ENCODE results near the gene TMED7. TPM values are rescaled to one million over a fixed set of nuclear protein-coding genes. Genes with fewer than 3 reads are reported as not detected.

Gene TMED7
- total RNA-seq, 1 experiment from 2014 or later, result 86.5 TPM

- TF ChIP-seq ARID4B (CRISPR knock-in tag; IDR thresholded peaks at IDR 0.05; ENCODE audit: borderline replicate concordance) (no peak), SMAD4 (CRISPR knock-in tag; IDR thresholded peaks at IDR 0.05) (no peak), ETV6 (CRISPR knock-in tag; IDR thresholded peaks at IDR 0.05) (no peak), HMGXB4 (CRISPR knock-in tag; IDR thresholded peaks at IDR 0.05) (no peak), SP1 (CRISPR knock-in tag; conservative IDR thresholded peaks at IDR 0.05) (no peak), NFE2L1 (CRISPR knock-in tag; IDR thresholded peaks at IDR 0.05) (no peak), NR1H2 (CRISPR knock-in tag; IDR thresholded peaks at IDR 0.05) (no peak)
- TF ChIP-seq, protein P1, sequence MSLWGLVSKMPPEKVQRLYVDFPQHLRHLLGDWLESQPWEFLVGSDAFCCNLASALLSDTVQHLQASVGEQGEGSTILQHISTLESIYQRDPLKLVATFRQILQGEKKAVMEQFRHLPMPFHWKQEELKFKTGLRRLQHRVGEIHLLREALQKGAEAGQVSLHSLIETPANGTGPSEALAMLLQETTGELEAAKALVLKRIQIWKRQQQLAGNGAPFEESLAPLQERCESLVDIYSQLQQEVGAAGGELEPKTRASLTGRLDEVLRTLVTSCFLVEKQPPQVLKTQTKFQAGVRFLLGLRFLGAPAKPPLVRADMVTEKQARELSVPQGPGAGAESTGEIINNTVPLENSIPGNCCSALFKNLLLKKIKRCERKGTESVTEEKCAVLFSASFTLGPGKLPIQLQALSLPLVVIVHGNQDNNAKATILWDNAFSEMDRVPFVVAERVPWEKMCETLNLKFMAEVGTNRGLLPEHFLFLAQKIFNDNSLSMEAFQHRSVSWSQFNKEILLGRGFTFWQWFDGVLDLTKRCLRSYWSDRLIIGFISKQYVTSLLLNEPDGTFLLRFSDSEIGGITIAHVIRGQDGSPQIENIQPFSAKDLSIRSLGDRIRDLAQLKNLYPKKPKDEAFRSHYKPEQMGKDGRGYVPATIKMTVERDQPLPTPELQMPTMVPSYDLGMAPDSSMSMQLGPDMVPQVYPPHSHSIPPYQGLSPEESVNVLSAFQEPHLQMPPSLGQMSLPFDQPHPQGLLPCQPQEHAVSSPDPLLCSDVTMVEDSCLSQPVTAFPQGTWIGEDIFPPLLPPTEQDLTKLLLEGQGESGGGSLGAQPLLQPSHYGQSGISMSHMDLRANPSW (CRISPR knock-in tag; conservative IDR thresholded peaks at IDR 0.05; ENCODE audit: low read depth), result no peak
- TF ChIP-seq, protein P2, sequence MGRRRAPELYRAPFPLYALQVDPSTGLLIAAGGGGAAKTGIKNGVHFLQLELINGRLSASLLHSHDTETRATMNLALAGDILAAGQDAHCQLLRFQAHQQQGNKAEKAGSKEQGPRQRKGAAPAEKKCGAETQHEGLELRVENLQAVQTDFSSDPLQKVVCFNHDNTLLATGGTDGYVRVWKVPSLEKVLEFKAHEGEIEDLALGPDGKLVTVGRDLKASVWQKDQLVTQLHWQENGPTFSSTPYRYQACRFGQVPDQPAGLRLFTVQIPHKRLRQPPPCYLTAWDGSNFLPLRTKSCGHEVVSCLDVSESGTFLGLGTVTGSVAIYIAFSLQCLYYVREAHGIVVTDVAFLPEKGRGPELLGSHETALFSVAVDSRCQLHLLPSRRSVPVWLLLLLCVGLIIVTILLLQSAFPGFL (CRISPR knock-in tag; IDR thresholded peaks at IDR 0.05; ENCODE audit: borderline replicate concordance), result no peak
Observed at GRCh38 chr5:115626445-115626823, 598 bp upstream of the TMED7 start (continued).

GRCh38 chr5:115624994-115625393, 842 bp downstream of the TMED7 start:
- no peaks in the 10 kb centered on the region for H3K27me3 Mint-ChIP-seq (ENCODE audit: low read depth)
- H3K27ac Mint-ChIP-seq, result no peak overlapping the region
- POLR2A ChIA-PET, result interaction anchor here (1.2 kb wide), 1 partner anchor 328 kb away, joined by 3 read pairs; the partner anchor contains the start of gene CCDC112
- H3K9me3 Mint-ChIP-seq, result peaks cover 7% of the 10 kb centered on the region; the same call in 1 of the 2 replicates
- H3K4me3 Mint-ChIP-seq, result no peak overlapping the region
- H3K36me3 Mint-ChIP-seq, result peaks cover 9% of the 10 kb centered on the region
- no peak for DNase-seq (ENCODE audit: low spot score)
- no peak for ATAC-seq
- CTCF ChIA-PET, result interaction anchor here (0.8 to 1.8 kb wide), 6 partner anchors 9 to 337 kb away, joined by 3 to 6 read pairs (median 4); partner anchors contain the start of gene LVRN
- TF ChIP-seq SMAD3 (CRISPR knock-in tag; IDR thresholded peaks at IDR 0.05; ENCODE audit: borderline replicate concordance), result no peak
- peaks cover 8% of the 10 kb centered on the region for H3K4me1 Mint-ChIP-seq

DNA sequence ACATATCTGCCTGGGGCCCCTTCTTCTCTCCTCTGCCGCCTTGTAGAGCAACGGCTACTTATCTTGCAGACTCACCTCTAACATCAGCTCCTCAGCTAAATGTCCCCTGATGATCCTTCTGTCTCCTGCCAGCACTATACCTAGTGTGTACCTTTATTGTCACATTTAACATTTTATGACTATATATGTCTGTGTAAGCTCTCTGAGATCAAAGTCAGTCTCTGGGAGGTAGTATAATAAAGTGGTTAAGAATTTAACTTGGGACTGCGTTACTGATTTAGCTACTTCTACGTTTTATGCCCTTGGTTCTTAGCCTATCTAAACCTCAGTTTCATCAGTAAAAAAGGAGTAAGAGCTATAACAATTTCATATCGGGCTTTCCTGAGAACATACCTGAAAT, 2.2 kb downstream of the TMED7 start:
- peaks cover 23% of the 10 kb centered on the region for H3K36me3 Mint-ChIP-seq
- H3K4me3 Mint-ChIP-seq, result no peak overlapping the region
- ATAC-seq (no peak), DNase-seq (ENCODE audit: low spot score) (no peak)
- no peaks in the 10 kb centered on the region for H3K27me3 Mint-ChIP-seq (ENCODE audit: low read depth)
- CTCF ChIA-PET, result interaction anchor here (1.3 to 1.8 kb wide), 2 partner anchors 11 to 22 kb away, joined by 3 to 6 read pairs; no protein-coding TSS in a partner anchor
- POLR2A ChIA-PET, result no interaction called here
- no peak overlapping the region for H3K27ac Mint-ChIP-seq
- H3K9me3 Mint-ChIP-seq, result peaks cover 7% of the 10 kb centered on the region; the same call in 1 of the 2 replicates
- peaks cover 8% of the 10 kb centered on the region for H3K4me1 Mint-ChIP-seq
- TF ChIP-seq AFF4 (CRISPR knock-in tag; IDR thresholded peaks at IDR 0.05; ENCODE audit: borderline replicate concordance) (no peak), HMGA2 (CRISPR knock-in tag; IDR thresholded peaks at IDR 0.05) (no peak), ELF4 (CRISPR knock-in tag; IDR thresholded peaks at IDR 0.05; ENCODE audit: low read depth) (no peak), CREB1 (CRISPR knock-in tag; IDR thresholded peaks at IDR 0.05) (no peak), ZNF232 (CRISPR knock-in tag; IDR thresholded peaks at IDR 0.05) (no peak), CBFB (CRISPR knock-in tag; IDR thresholded peaks at IDR 0.05; ENCODE audit: low read depth) (no peak)
- TF ChIP-seq, protein P3, sequence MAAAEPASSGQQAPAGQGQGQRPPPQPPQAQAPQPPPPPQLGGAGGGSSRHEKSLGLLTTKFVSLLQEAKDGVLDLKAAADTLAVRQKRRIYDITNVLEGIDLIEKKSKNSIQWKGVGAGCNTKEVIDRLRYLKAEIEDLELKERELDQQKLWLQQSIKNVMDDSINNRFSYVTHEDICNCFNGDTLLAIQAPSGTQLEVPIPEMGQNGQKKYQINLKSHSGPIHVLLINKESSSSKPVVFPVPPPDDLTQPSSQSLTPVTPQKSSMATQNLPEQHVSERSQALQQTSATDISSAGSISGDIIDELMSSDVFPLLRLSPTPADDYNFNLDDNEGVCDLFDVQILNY (CRISPR knock-in tag; IDR thresholded peaks at IDR 0.05), result no peak
